Measurements from ENCODE around the gene SORT1. TPM values are rescaled to one million over a fixed set of nuclear protein-coding genes. Genes with fewer than 3 reads are reported as not detected.
"Not testable (repeated sequence)": the region's sequence is repeated elsewhere in the genome, so short reads cannot be mapped to it uniquely, and the experiment has no call there.

The SORT1 gene
- total RNA-seq, 1 experiment from 2014 or later, result 9.5 TPM

GRCh38 chr1:109399326-109399957 is 1.7 kb upstream of the SORT1 start:
- DNase-seq (ENCODE audit: low read depth), result peak; percentile 52
- in situ Hi-C loops (cut with HindIII; ENCODE audit: low pct_unique_long_range_greater_than_20kb, low sequenced_read_pairs), result no loop called here

- DNase-seq (ENCODE audit: low read depth), result no peak
- in situ Hi-C loops (cut with HindIII; ENCODE audit: low pct_unique_long_range_greater_than_20kb, low sequenced_read_pairs), result no loop called here
Observed at GRCh38 chr1:109398343-109399225, 866 bp upstream of the SORT1 start.

- DNase-seq (ENCODE audit: low read depth), result no peak
- in situ Hi-C loops (cut with HindIII; ENCODE audit: low pct_unique_long_range_greater_than_20kb, low sequenced_read_pairs), result no loop called here
Observed at GRCh38 chr1:109396871-109397580, 692 bp downstream of the SORT1 start.

GRCh38 chr1:109396513-109396839 is 1.2 kb downstream of the SORT1 start:
- in situ Hi-C loops (cut with HindIII; ENCODE audit: low pct_unique_long_range_greater_than_20kb, low sequenced_read_pairs), result no loop called here
- DNase-seq (ENCODE audit: low read depth), result no peak

GRCh38 chr1:109395602-109396512 is 1.9 kb downstream of the SORT1 start:
- no peak for DNase-seq (ENCODE audit: low read depth)
- in situ Hi-C loops (cut with HindIII; ENCODE audit: low pct_unique_long_range_greater_than_20kb, low sequenced_read_pairs), result no loop called here

GRCh38 chr1:109395282-109395599 is 2.5 kb downstream of the SORT1 start:
- in situ Hi-C loops (cut with HindIII; ENCODE audit: low pct_unique_long_range_greater_than_20kb, low sequenced_read_pairs), result not testable (repeated sequence)

GRCh38 chr1:109394591-109395281 is 3.0 kb downstream of the SORT1 start:
- in situ Hi-C loops (cut with HindIII; ENCODE audit: low pct_unique_long_range_greater_than_20kb, low sequenced_read_pairs), result no loop called here

More at GRCh38 chr1:109395282-109395599, 2.5 kb downstream of the SORT1 start:
- not testable (repeated sequence) for DNase-seq (ENCODE audit: low read depth)

GRCh38 chr1:109393617-109394233 is 4.0 kb downstream of the SORT1 start:
- in situ Hi-C loops (cut with HindIII; ENCODE audit: low pct_unique_long_range_greater_than_20kb, low sequenced_read_pairs), result no loop called here
- no peak for DNase-seq (ENCODE audit: low read depth)

More at GRCh38 chr1:109394591-109395281, 3.0 kb downstream of the SORT1 start:
- DNase-seq (ENCODE audit: low read depth), result no peak

- no peak for DNase-seq (ENCODE audit: low read depth)
- in situ Hi-C loops (cut with HindIII; ENCODE audit: low pct_unique_long_range_greater_than_20kb, low sequenced_read_pairs), result no loop called here
Observed at GRCh38 chr1:109392788-109393616, 4.7 kb downstream of the SORT1 start.

- no peak for DNase-seq (ENCODE audit: low read depth)
- in situ Hi-C loops (cut with HindIII; ENCODE audit: low pct_unique_long_range_greater_than_20kb, low sequenced_read_pairs), result no loop called here
Observed at GRCh38 chr1:109392037-109392787, 5.5 kb downstream of the SORT1 start.

GRCh38 chr1:109391626-109392025 is 6.1 kb downstream of the SORT1 start:
- DNase-seq (ENCODE audit: low read depth), result no peak
- in situ Hi-C loops (cut with HindIII; ENCODE audit: low pct_unique_long_range_greater_than_20kb, low sequenced_read_pairs), result no loop called here

- in situ Hi-C loops (cut with HindIII; ENCODE audit: low pct_unique_long_range_greater_than_20kb, low sequenced_read_pairs), result no loop called here
- no peak for DNase-seq (ENCODE audit: low read depth)
Observed at GRCh38 chr1:109391157-109391556, 6.6 kb downstream of the SORT1 start.

GRCh38 chr1:109389638-109390341 is 7.9 kb downstream of the SORT1 start:
- DNase-seq (ENCODE audit: low read depth), result no peak
- in situ Hi-C loops (cut with HindIII; ENCODE audit: low pct_unique_long_range_greater_than_20kb, low sequenced_read_pairs), result no loop called here

GRCh38 chr1:109388884-109389637 is 8.7 kb downstream of the SORT1 start:
- in situ Hi-C loops (cut with HindIII; ENCODE audit: low pct_unique_long_range_greater_than_20kb, low sequenced_read_pairs), result no loop called here
- no peak for DNase-seq (ENCODE audit: low read depth)

Data from Caki2 (cell line).